ENCODE data around the gene ATP10B.

Gene ATP10B

GRCh38 chr5:160516696-160517530 lies 335.1 kb downstream of the ATP10B start:
- H3K4me3 ChIP-seq (ENCODE audit: low read depth, low read length): no peak overlapping the region
- ChIA-PET POLR2A (no interaction called here), CTCF (no interaction called here)
- H3K36me3 ChIP-seq (ENCODE audit: control insufficient read depth in 2 of 2, insufficient read depth in 1 of 2, low read length in 2 of 2): no peaks in the 10 kb centered on the region
- no peaks in the 10 kb centered on the region for H3K4me1 ChIP-seq (ENCODE audit: control insufficient read depth, insufficient read depth, low read length)
- TF ChIP-seq ZBTB21 (tag by site-specific recombination; IDR thresholded peaks at IDR 0.05): no peak
- TF ChIP-seq ZNF350 (tag by site-specific recombination; IDR thresholded peaks at IDR 0.05): no peak
- no peak for TF ChIP-seq TSHZ1 (tag by site-specific recombination; IDR thresholded peaks at IDR 0.05; ENCODE audit: borderline replicate concordance)
- TF ChIP-seq ZNF214 (tag by site-specific recombination; IDR thresholded peaks at IDR 0.05; ENCODE audit: borderline replicate concordance): no peak
- TF ChIP-seq PRDM4 (tag by site-specific recombination; IDR thresholded peaks at IDR 0.05): no peak
- no peak for TF ChIP-seq MYNN (tag by site-specific recombination; IDR thresholded peaks at IDR 0.05; ENCODE audit: borderline replicate concordance)
- TF ChIP-seq YY2 (tag by site-specific recombination; IDR thresholded peaks at IDR 0.05): no peak
- TF ChIP-seq KLF10 (tag by site-specific recombination; IDR thresholded peaks at IDR 0.05): no peak
- no peak for TF ChIP-seq ZNF266 (tag by site-specific recombination; IDR thresholded peaks at IDR 0.05; ENCODE audit: low read depth)
- no peak for TF ChIP-seq ZNF704 (tag by site-specific recombination; IDR thresholded peaks at IDR 0.05)
- no peak for TF ChIP-seq GLIS2 (tag by site-specific recombination; IDR thresholded peaks at IDR 0.05)
- no peak for TF ChIP-seq RBAK (tag by site-specific recombination; IDR thresholded peaks at IDR 0.05)
- TF ChIP-seq ZBTB7A (tag by site-specific recombination; IDR thresholded peaks at IDR 0.05; ENCODE audit: low read depth): no peak
- TF ChIP-seq ZNF660 (tag by site-specific recombination; IDR thresholded peaks at IDR 0.05): no peak
- TF ChIP-seq ZNF23 (tag by site-specific recombination; IDR thresholded peaks at IDR 0.05; ENCODE audit: borderline replicate concordance): no peak
- no peak overlapping the region for H3K27ac ChIP-seq (ENCODE audit: extremely low read depth, low read depth, low read length)
- no peaks in the 10 kb centered on the region for H3K9me3 ChIP-seq (ENCODE audit: control insufficient read depth, insufficient read depth, low read depth, low read length)

GRCh38 chr5:160514866-160515265 lies 337.1 kb downstream of the ATP10B start:
- Histone ChIP-seq H3K4me1 (ENCODE audit: control insufficient read depth, insufficient read depth, low read length) (no peaks in the 10 kb centered on the region), H3K9me3 (ENCODE audit: control insufficient read depth, insufficient read depth, low read depth, low read length) (no peaks in the 10 kb centered on the region), H3K36me3 (ENCODE audit: control insufficient read depth in 2 of 2, insufficient read depth in 1 of 2, low read length in 2 of 2) (no peaks in the 10 kb centered on the region), H3K4me3 (ENCODE audit: low read depth, low read length) (no peak overlapping the region), H3K27ac (ENCODE audit: extremely low read depth, low read depth, low read length) (no peak overlapping the region)
- ChIA-PET CTCF (no interaction called here), POLR2A (no interaction called here)
- no peak for TF ChIP-seq ZNF747 (tag by site-specific recombination; IDR thresholded peaks at IDR 0.05)
- TF ChIP-seq ZNF26 (tag by site-specific recombination; IDR thresholded peaks at IDR 0.05): no peak
- no peak for TF ChIP-seq ZNF654 (tag by site-specific recombination; IDR thresholded peaks at IDR 0.05; ENCODE audit: low read depth)
- TF ChIP-seq ZNF2 (tag by site-specific recombination; IDR thresholded peaks at IDR 0.05): no peak
- no peak for TF ChIP-seq ZNF354C (tag by site-specific recombination; IDR thresholded peaks at IDR 0.05; ENCODE audit: borderline replicate concordance, low read depth)
- TF ChIP-seq BCL6B (tag by site-specific recombination; IDR thresholded peaks at IDR 0.05): no peak
- no peak for TF ChIP-seq ZNF148 (tag by site-specific recombination; IDR thresholded peaks at IDR 0.05; ENCODE audit: borderline replicate concordance)

All from HEK293 (cell line).